Activated CD4-positive, alpha-beta T cell treated with anti-CD3 and anti-CD28 coated beads, Interleukin-2, amount 50 U/mL, for 48 hours (primary cell): ENCODE measurements around the gene PFKM.
"Not testable (repeated sequence)": the region's sequence is repeated elsewhere in the genome, so short reads cannot be mapped to it uniquely, and the experiment has no call there.

Experiments
- DNase-seq, 2 experiments: peaks; one replicate each; pipeline ENCODE4 v3.0.0-alpha.2; 2020

Gene PFKM

GRCh38 chr12:48115957-48116356 lies 3.2 kb upstream of the PFKM start:
- no peak for DNase-seq

- DNase-seq = no peak
These were observed 786 bp upstream of the PFKM start for GRCh38 chr12:48118284-48118871.

GRCh38 chr12:48119834-48120195 lies 651 bp downstream of the PFKM start:
- no peak for DNase-seq

- no peak for DNase-seq
These were observed 2.4 kb downstream of the PFKM start for GRCh38 chr12:48121522-48121921.

- DNase-seq = no peak
These were observed 3.1 kb downstream of the PFKM start for GRCh38 chr12:48122065-48122834.

GRCh38 chr12:48123169-48123568 lies 4.0 kb downstream of the PFKM start:
- DNase-seq = no peak

- DNase-seq = not testable (repeated sequence)
These were observed 6.4 kb downstream of the PFKM start for GRCh38 chr12:48125542-48125941.

- no peak for DNase-seq
These were observed 6.8 kb downstream of the PFKM start for GRCh38 chr12:48125985-48126384.

- DNase-seq = no peak
These were observed 7.9 kb downstream of the PFKM start for GRCh38 chr12:48126953-48127630.

GRCh38 chr12:48128800-48129199 lies 9.6 kb downstream of the PFKM start:
- DNase-seq = no peak

- no peak for DNase-seq
These were observed 10.2 kb downstream of the PFKM start for GRCh38 chr12:48129376-48129775.

GRCh38 chr12:48131517-48131916 lies 12.4 kb downstream of the PFKM start:
- DNase-seq = no peak

GRCh38 chr12:48132826-48133225 lies 13.7 kb downstream of the PFKM start:
- DNase-seq = no peak

GRCh38 chr12:48135027-48135426 lies 15.9 kb downstream of the PFKM start:
- DNase-seq = no peak

GRCh38 chr12:48142818-48143674 lies 23.9 kb downstream of the PFKM start:
- no peak for DNase-seq

GRCh38 chr12:48143898-48144297 lies 24.7 kb downstream of the PFKM start:
- no peak for DNase-seq

- no peak for DNase-seq
These were observed 26.8 kb downstream of the PFKM start for GRCh38 chr12:48145981-48146380.

GRCh38 chr12:48151103-48151771 lies 32.1 kb downstream of the PFKM start:
- peak in 1 of 2 experiments; percentile 9 for DNase-seq

- DNase-seq = not testable (repeated sequence)
These were observed 36.6 kb downstream of the PFKM start for GRCh38 chr12:48155786-48156185.

GRCh38 chr12:48156652-48157017 lies 37.5 kb downstream of the PFKM start:
- no peak for DNase-seq

GRCh38 chr12:48157018-48157888 lies 38.1 kb downstream of the PFKM start, which contains the start of gene ASB8:
TSS of gene ASB8 (minus strand) at chr12:48157515. CDS start at chr12:48153496, 4,019 bp downstream.
- DNase-seq = peak; percentile 99
